HG03439 (cell line): ENCODE measurements around the gene SLC25A13.
"Not testable (repeated sequence)": the region's sequence is repeated elsewhere in the genome, so short reads cannot be mapped to it uniquely, and the experiment has no call there.

ENCODE experiments used
- ATAC-seq: cut with Tn5 transposase; IDR thresholded peaks from one replicate; pipeline ENCODE4 v1.9.1; 2021; ENCODE audit warnings: mild to moderate bottlenecking, moderate library complexity; ENCODE audit not compliant: unreplicated experiment

SLC25A13 gene

GRCh38 chr7:96321658-96322372 is at the start of gene SLC25A13:
Gene SLC25A13, minus strand, starts transcription at chr7:96322098. Its CDS starts 142 bp downstream, at chr7:96321956.
- peak; percentile 88 for ATAC-seq

GRCh38 chr7:96365916-96366315 is 44.0 kb upstream of the SLC25A13 start:
- ATAC-seq: not testable (repeated sequence)

GRCh38 chr7:96361116-96361857 is 39.4 kb upstream of the SLC25A13 start:
- ATAC-seq: no peak

GRCh38 chr7:96359876-96360275 is 38.0 kb upstream of the SLC25A13 start:
- no peak for ATAC-seq

GRCh38 chr7:96358236-96358971 is 36.5 kb upstream of the SLC25A13 start:
- not testable (repeated sequence) for ATAC-seq

GRCh38 chr7:96355990-96356506 is 34.1 kb upstream of the SLC25A13 start:
- no peak for ATAC-seq

GRCh38 chr7:96354881-96355280 is 33.0 kb upstream of the SLC25A13 start:
- ATAC-seq: no peak

- no peak for ATAC-seq
Observed at GRCh38 chr7:96349572-96349971, 27.7 kb upstream of the SLC25A13 start.

GRCh38 chr7:96347471-96347870 is 25.6 kb upstream of the SLC25A13 start:
- no peak for ATAC-seq

- ATAC-seq: no peak
Observed at GRCh38 chr7:96346293-96346953, 24.5 kb upstream of the SLC25A13 start.

- ATAC-seq: no peak
Observed at GRCh38 chr7:96344236-96344635, 22.3 kb upstream of the SLC25A13 start.

GRCh38 chr7:96342049-96342448 is 20.2 kb upstream of the SLC25A13 start:
- no peak for ATAC-seq

- no peak for ATAC-seq
Observed at GRCh38 chr7:96337519-96337918, 15.6 kb upstream of the SLC25A13 start.

- ATAC-seq: no peak
Observed at GRCh38 chr7:96332325-96332724, 10.4 kb upstream of the SLC25A13 start.

- no peak for ATAC-seq
Observed at GRCh38 chr7:96331775-96332174, 9.9 kb upstream of the SLC25A13 start.

- no peak for ATAC-seq
Observed at GRCh38 chr7:96331233-96331632, 9.3 kb upstream of the SLC25A13 start.

GRCh38 chr7:96330193-96330592 is 8.3 kb upstream of the SLC25A13 start:
- no peak for ATAC-seq

GRCh38 chr7:96329241-96329640 is 7.3 kb upstream of the SLC25A13 start:
- no peak for ATAC-seq

GRCh38 chr7:96328016-96328415 is 6.1 kb upstream of the SLC25A13 start:
- ATAC-seq: no peak

- ATAC-seq: no peak
Observed at GRCh38 chr7:96327429-96327828, 5.5 kb upstream of the SLC25A13 start.

- not testable (repeated sequence) for ATAC-seq
Observed at GRCh38 chr7:96326752-96327151, 4.9 kb upstream of the SLC25A13 start.
